Endothelial cell of umbilical vein (primary cell): ENCODE measurements around the gene CSHL1. TPM values are rescaled to one million over a fixed set of nuclear protein-coding genes. Genes with fewer than 3 reads are reported as not detected.

Source experiments
- BruUV-seq: library from RNA; stranded (reverse); fragments of 400-500 nt; replicated peaks from 2 replicates; lab custom pipeline; 2021; lab: Mats Ljungman, UMichigan
- CTCF ChIA-PET: fragments of 300-600, 350-600 bp; sonication (Branson Sonifier 250); formaldehyde crosslinking; loops from one replicate; lab custom pipeline; 2021; ENCODE audit warnings: antibody characterized with exemption, inconsistent platforms; lab: Charles Lee
- POLR2A ChIA-PET: fragments of 300-600, 350-600 bp; sonication (Branson Sonifier 250); formaldehyde crosslinking; loops from one replicate; lab custom pipeline; 2021; ENCODE audit warnings: antibody characterized with exemption, inconsistent platforms; lab: Charles Lee
- DNase-seq: peaks from one replicate; pipeline ENCODE4 v3.0.0-alpha.2; 2011; ENCODE audit warnings: low read depth, low spot score
- FAIRE-seq: peaks from 2 replicates; lab custom pipeline; 2011; peaks lifted over from hg19 to GRCh38; lab: Jason Lieb, UNC
- H2AFZ ChIP-seq: 2 replicates; pipeline ENCODE4 v1.6.0; 2012; ENCODE audit warnings: low read depth, low read length, control low read depth, inconsistent platforms
- H3K27ac ChIP-seq: 2 replicates; pipeline ENCODE4 v1.5.1; 2011; ENCODE audit warnings: low read depth, mild to moderate bottlenecking, control low read depth, low read length, moderate library complexity; ENCODE audit not compliant: insufficient read depth
- H3K27me3 ChIP-seq, 2 experiments: 2 replicates each; pipeline versions ENCODE4 v1.6.0 to v1.6.1; 2011; ENCODE audit warnings: low read length in 2 of 2, mixed read lengths in 1 of 2; ENCODE audit not compliant: control insufficient read depth in 2 of 2, insufficient read depth in 2 of 2
- H3K36me3 ChIP-seq, 2 experiments: 2 replicates in 1 of 2; 3 replicates in 1 of 2; pipeline ENCODE4 v1.5.1; 2011; ENCODE audit warnings: low read length in 2 of 2, mild to moderate bottlenecking in 1 of 2, moderate library complexity in 1 of 2; ENCODE audit not compliant: control insufficient read depth in 2 of 2, insufficient read depth in 2 of 2; ENCODE audit errors: extremely low read depth in 1 of 2
- H3K4me1 ChIP-seq: 3 replicates; pipeline ENCODE4 v1.5.1; 2011; ENCODE audit warnings: mild to moderate bottlenecking, low read length; ENCODE audit not compliant: control insufficient read depth, insufficient read depth; ENCODE audit errors: extremely low read depth
- H3K4me2 ChIP-seq: 2 replicates; pipeline ENCODE4 v1.6.1; 2011; ENCODE audit warnings: low read length, control low read depth, mixed read lengths; ENCODE audit not compliant: insufficient read depth
- H3K4me3 ChIP-seq, 3 experiments: fragments of 200-600 bp in 1 of 3; sonication (generic), shearing (Covaris generic) in 1 of 3; replicated peaks in 1 of 3; 2 replicates each; pipeline ENCODE4 v1.5.1; 2011 to 2016; ENCODE audit warnings: control low read depth in 3 of 3, low read length in 3 of 3, mild to moderate bottlenecking in 2 of 3, inconsistent platforms in 1 of 3, low read depth in 1 of 3, moderate library complexity in 1 of 3; ENCODE audit not compliant: insufficient read depth in 1 of 3
- H3K79me2 ChIP-seq: 2 replicates; pipeline ENCODE4 v1.6.0; 2012; ENCODE audit warnings: low read length, inconsistent platforms; ENCODE audit not compliant: control insufficient read depth, insufficient read depth
- H3K9ac ChIP-seq: replicated peaks from 2 replicates; pipeline ENCODE3; 2011; ENCODE audit warnings: low read length, control low read depth; ENCODE audit not compliant: insufficient read depth; ENCODE audit errors: extremely low read depth
- H3K9me1 ChIP-seq: replicated peaks from 3 replicates; pipeline ENCODE4 v1.6.0; 2011; ENCODE audit warnings: mild to moderate bottlenecking, low read length; ENCODE audit not compliant: control insufficient read depth, insufficient read depth; ENCODE audit errors: extremely low read depth
- H3K9me3 ChIP-seq: replicated peaks from 2 replicates; pipeline ENCODE4 v1.5.1; 2012; ENCODE audit warnings: low read length, inconsistent platforms; ENCODE audit not compliant: control insufficient read depth, insufficient read depth
- H4K20me1 ChIP-seq: replicated peaks from 2 replicates; pipeline ENCODE3; 2011; ENCODE audit warnings: mild to moderate bottlenecking, low read length; ENCODE audit not compliant: control insufficient read depth, insufficient read depth; ENCODE audit errors: extremely low read depth
- CTCF ChIP-seq, 2 donors: IDR thresholded peaks; 1 replicate in 1 of 2; 2 replicates in 1 of 2; pipeline ENCODE4 v1.5.1; 2011; ENCODE audit warnings: low read length in 2 of 2, mild to moderate bottlenecking in 2 of 2, moderate library complexity in 2 of 2, control low read depth in 1 of 2, inconsistent platforms in 1 of 2, low read depth in 1 of 2; ENCODE audit not compliant: insufficient read depth in 1 of 2; ENCODE audit errors: extremely low read depth in 1 of 2
- EZH2 ChIP-seq: IDR thresholded peaks from 2 replicates; pipeline ENCODE4 v1.6.1; 2012; ENCODE audit warnings: borderline replicate concordance, low read depth, mild to moderate bottlenecking, moderate library complexity, low read length, inconsistent platforms; ENCODE audit not compliant: severe bottlenecking
- FOS ChIP-seq: IDR thresholded peaks from 2 replicates; pipeline ENCODE4 v1.6.1; 2011; ENCODE audit warnings: mild to moderate bottlenecking, low read length, moderate library complexity, borderline replicate concordance; ENCODE audit not compliant: insufficient read depth
- GATA2 ChIP-seq: IDR thresholded peaks from 2 replicates; pipeline ENCODE4 v1.7.0; 2011; ENCODE audit warnings: low read depth, mild to moderate bottlenecking, moderate library complexity, mixed read lengths, low read length; ENCODE audit not compliant: insufficient read length, insufficient read depth
- JUN ChIP-seq: IDR thresholded peaks from 2 replicates; pipeline ENCODE4 v1.6.1; 2011; ENCODE audit warnings: borderline replicate concordance, low read depth; ENCODE audit not compliant: insufficient read length, insufficient read depth
- MAX ChIP-seq: IDR thresholded peaks from 2 replicates; pipeline ENCODE4 v1.6.1; 2011; ENCODE audit not compliant: insufficient read depth, insufficient read length
- MYC ChIP-seq: IDR thresholded peaks from one replicate; pipeline ENCODE4 v1.6.1; 2011; ENCODE audit warnings: mild to moderate bottlenecking, low read depth, low read length
- POLR2A ChIP-seq: IDR thresholded peaks from 2 replicates; pipeline ENCODE4 v1.6.1; 2012; ENCODE audit warnings: low read depth, mild to moderate bottlenecking, control low read depth, low read length
- POLR2AphosphoS5 ChIP-seq: IDR thresholded peaks from 2 replicates; pipeline ENCODE4 v1.6.1; 2012; ENCODE audit warnings: low read depth, mild to moderate bottlenecking, control low read depth, low read length, moderate library complexity; ENCODE audit not compliant: insufficient read depth
- dilution Hi-C: fragments of 300-500 bp; cut with MboI; formaldehyde crosslinking; loops from one replicate; pipeline ENCODE4 v1.15.0; 2019; ENCODE audit warnings: low sequenced_read_pairs; ENCODE audit not compliant: extremely low pct_ligation_motif_present
- intact Hi-C: fragments of 100-400 bp; cut with micrococcal nuclease; formaldehyde crosslinking; loops from one replicate; pipeline ENCODE4 v1.10.0; 2022
- polyA plus RNA-seq, 4 experiments: library from polyadenylated mRNA; depleted of rRNA in 3 of 4; stranded (reverse) in 3 of 4; unstranded in 1 of 4; fragments of >200 nt; gene quantifications; 2 replicates each; pipeline versions ENCODE4 v1.2.1 to v1.2.3, GENCODE V29; 2011 to 2012; ENCODE audit warnings: missing spikeins in 1 of 4
- total RNA-seq: library from RNA; stranded (reverse); gene quantifications from 2 replicates; pipeline ENCODE4 v1.2.3, GENCODE V29; 2021

The CSHL1 gene
- total and polyA plus RNA-seq, 2 donors (not counting 3 experiments of a cell fraction or from before 2014, with no cell fraction given): not detected

- dilution Hi-C loops: no loop called here
- Histone ChIP-seq H3K27me3 (no peaks in the 10 kb centered on the region), H2AFZ (no peak overlapping the region), H3K4me1 (no peaks in the 10 kb centered on the region), H3K79me2 (no peaks in the 10 kb centered on the region), H3K27ac (no peak overlapping the region), H4K20me1 (no peaks in the 10 kb centered on the region), H3K4me3 (no peak overlapping the region), H3K9ac (no peak overlapping the region), H3K9me1 (no peaks in the 10 kb centered on the region), H3K9me3 (no peaks in the 10 kb centered on the region), H3K4me2 (no peak overlapping the region), H3K36me3 (no peaks in the 10 kb centered on the region)
- FAIRE-seq: no peak
- CTCF ChIA-PET: no interaction called here
- POLR2A ChIA-PET: no interaction called here
- TF ChIP-seq GATA2 (no peak), EZH2 (no peak), POLR2A (no peak), MYC (no peak), MAX (no peak), CTCF (IDR thresholded peaks at IDR 0.05; ENCODE audit: extremely low read depth in 1 of 2, insufficient read depth in 1 of 2, low read depth in 1 of 2, low read length in 2 of 2) (no peak), JUN (no peak), POLR2AphosphoS5 (no peak), FOS (no peak)
- intact Hi-C loops: no loop called here
- DNase-seq: no peak
- BruUV-seq: no TSS peak
These were observed 30.7 kb upstream of the CSHL1 start for GRCh38 chr17:63941751-63942150.
